Mesothelial cell of epicardium (in vitro differentiated cells): ENCODE results near the gene NRL. TPM values are rescaled to one million over a fixed set of nuclear protein-coding genes. Genes with fewer than 3 reads are reported as not detected.
"Not testable (repeated sequence)": the region's sequence is repeated elsewhere in the genome, so short reads cannot be mapped to it uniquely, and the experiment has no call there.

Experiments used
- DNase-seq, 2 experiments: peaks; one replicate each; pipeline ENCODE4 v3.0.0; 2021; ENCODE audit warnings: low spot score in 2 of 2; ENCODE audit not compliant: unreplicated experiment in 2 of 2
- H3K27ac Mint-ChIP-seq: 2 replicates; pipeline ENCODE4 v1.8.0; 2021; ENCODE audit warnings: mixed read lengths
- H3K27me3 Mint-ChIP-seq: 2 replicates; pipeline ENCODE4 v1.8.0; 2021; ENCODE audit warnings: low read depth, mixed read lengths
- H3K36me3 Mint-ChIP-seq: 2 replicates; pipeline ENCODE4 v1.8.0; 2021; ENCODE audit warnings: mixed read lengths
- H3K4me1 Mint-ChIP-seq: 2 replicates; pipeline ENCODE4 v1.8.0; 2021; ENCODE audit warnings: mixed read lengths
- H3K4me3 Mint-ChIP-seq: 2 replicates; pipeline ENCODE4 v1.8.0; 2021; ENCODE audit warnings: mild to moderate bottlenecking, moderate library complexity, mixed read lengths
- H3K9me3 Mint-ChIP-seq: 2 replicates; pipeline ENCODE4 v1.8.0; 2021; ENCODE audit warnings: mixed read lengths
- microRNA-seq: library from miRNA; unstranded; fragments of <30 nt; microRNA quantifications from one replicate; pipeline ENCODE4 v1.2.0, GENCODE V29; 2021; ENCODE audit warnings: inconsistent platforms, mixed read lengths
- total RNA-seq: library from RNA; stranded (reverse); gene quantifications from 3 replicates; pipeline ENCODE4 v1.2.1, GENCODE V29; 2021
- TF ChIP-seq, protein P1 (sequence below): fragments of 200-600 bp; sonication (generic); IDR thresholded peaks from one replicate; pipeline ENCODE4 v1.5.0; 2021; ENCODE audit warnings: antibody characterized with exemption; ENCODE audit not compliant: unreplicated experiment

Gene NRL
- total RNA-seq, 1 donor from 2014 or later, result 2.0 TPM

- H3K27me3 Mint-ChIP-seq, result peaks cover 2% of the 10 kb centered on the region
- TF ChIP-seq, protein P1, sequence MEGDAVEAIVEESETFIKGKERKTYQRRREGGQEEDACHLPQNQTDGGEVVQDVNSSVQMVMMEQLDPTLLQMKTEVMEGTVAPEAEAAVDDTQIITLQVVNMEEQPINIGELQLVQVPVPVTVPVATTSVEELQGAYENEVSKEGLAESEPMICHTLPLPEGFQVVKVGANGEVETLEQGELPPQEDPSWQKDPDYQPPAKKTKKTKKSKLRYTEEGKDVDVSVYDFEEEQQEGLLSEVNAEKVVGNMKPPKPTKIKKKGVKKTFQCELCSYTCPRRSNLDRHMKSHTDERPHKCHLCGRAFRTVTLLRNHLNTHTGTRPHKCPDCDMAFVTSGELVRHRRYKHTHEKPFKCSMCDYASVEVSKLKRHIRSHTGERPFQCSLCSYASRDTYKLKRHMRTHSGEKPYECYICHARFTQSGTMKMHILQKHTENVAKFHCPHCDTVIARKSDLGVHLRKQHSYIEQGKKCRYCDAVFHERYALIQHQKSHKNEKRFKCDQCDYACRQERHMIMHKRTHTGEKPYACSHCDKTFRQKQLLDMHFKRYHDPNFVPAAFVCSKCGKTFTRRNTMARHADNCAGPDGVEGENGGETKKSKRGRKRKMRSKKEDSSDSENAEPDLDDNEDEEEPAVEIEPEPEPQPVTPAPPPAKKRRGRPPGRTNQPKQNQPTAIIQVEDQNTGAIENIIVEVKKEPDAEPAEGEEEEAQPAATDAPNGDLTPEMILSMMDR, result no peak
- H3K4me3 Mint-ChIP-seq, result no peak overlapping the region
- H3K36me3 Mint-ChIP-seq, result no peaks in the 10 kb centered on the region
- no peak overlapping the region for H3K27ac Mint-ChIP-seq
- peaks cover 11% of the 10 kb centered on the region for H3K4me1 Mint-ChIP-seq
- no peak for DNase-seq
- H3K9me3 Mint-ChIP-seq, result peaks cover 16% of the 10 kb centered on the region
Measured at GRCh38 chr14:24032727-24033418, 81.9 kb downstream of the NRL start.

DNA sequence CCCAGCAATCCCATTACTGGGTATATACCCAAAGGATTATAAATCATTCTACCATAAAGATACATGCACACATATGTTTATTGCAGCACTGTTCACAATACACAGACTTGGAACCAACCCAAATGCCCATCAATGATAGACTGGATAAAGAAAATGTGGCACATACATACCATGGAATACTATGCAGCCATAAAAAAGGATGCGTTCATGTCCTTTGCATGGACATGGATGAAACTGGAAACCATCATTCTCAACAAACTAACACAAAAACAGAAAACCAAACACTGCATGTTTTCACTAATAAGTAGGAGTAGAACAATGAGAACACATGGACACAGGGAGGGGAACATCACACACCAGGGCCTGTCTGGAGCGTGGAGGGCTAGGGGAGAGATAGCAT, 83.4 kb downstream of the NRL start:
- H3K27me3 Mint-ChIP-seq, H3K4me3 Mint-ChIP-seq, DNase-seq, H3K27ac Mint-ChIP-seq, H3K4me1 Mint-ChIP-seq, H3K36me3 Mint-ChIP-seq: not testable (repeated sequence)
- peaks cover 24% of the 10 kb centered on the region for H3K9me3 Mint-ChIP-seq

- H3K27ac Mint-ChIP-seq, H3K36me3 Mint-ChIP-seq, H3K4me3 Mint-ChIP-seq, H3K4me1 Mint-ChIP-seq, DNase-seq, H3K27me3 Mint-ChIP-seq: not testable (repeated sequence)
- H3K9me3 Mint-ChIP-seq, result peaks cover 33% of the 10 kb centered on the region
Measured at GRCh38 chr14:24029687-24030086, 85.1 kb downstream of the NRL start.

Small RNA genes lying within 50 kb of the gene (microRNA-seq; reads per million reads assigned to microRNA genes)
- gene MIR7703, result not detected

Other genes starting within 250 kb of the NRL start
- 20.9 to 23.7 TPM (median 22.0 TPM) in 3 replicates for gene DHRS4, start 161.2 kb downstream of the NRL start, total RNA-seq
- gene DHRS4L2, start 126.0 kb downstream of the NRL start, total RNA-seq, result 19.1 to 23.2 TPM (median 22.5 TPM) in 3 replicates
- 1.1 to 1.6 TPM (median 1.4 TPM) in 3 replicates for gene CARMIL3, start 62.9 kb downstream of the NRL start, total RNA-seq
- gene CPNE6, start 43.4 kb downstream of the NRL start, total RNA-seq, result not detected in 3 replicates
- 18.9 to 22.2 TPM (median 20.6 TPM) in 3 replicates for gene PCK2, start 20.6 kb downstream of the NRL start, total RNA-seq
- 62.3 to 71.1 TPM (median 63.7 TPM) in 3 replicates for gene DCAF11, start 172 bp downstream of the NRL start, total RNA-seq
- gene FITM1, start 15.7 kb upstream of the NRL start, total RNA-seq, result 0.75 to 1.5 TPM (median 1.0 TPM) in 3 replicates
- 148 to 154 TPM (median 154 TPM) in 3 replicates for gene PSME1, start 21.2 kb upstream of the NRL start, total RNA-seq
- gene EMC9, start 26.6 kb upstream of the NRL start, total RNA-seq, result 17.7 to 21.3 TPM (median 21.2 TPM) in 3 replicates
- 143 to 149 TPM (median 148 TPM) in 3 replicates for gene PSME2, start 31.7 kb upstream of the NRL start, total RNA-seq
- gene RNF31, start 32.5 kb upstream of the NRL start, total RNA-seq, result 90.5 to 96.0 TPM (median 90.5 TPM) in 3 replicates
- gene IRF9, start 46.3 kb upstream of the NRL start, total RNA-seq, result 244 to 274 TPM (median 250 TPM) in 3 replicates
- gene REC8, start 57.1 kb upstream of the NRL start, total RNA-seq, result 465 to 486 TPM (median 484 TPM) in 3 replicates
- 38.4 to 43.2 TPM (median 39.3 TPM) in 3 replicates for gene IPO4, start 73.9 kb upstream of the NRL start, total RNA-seq
- gene TM9SF1, start 80.5 kb upstream of the NRL start, total RNA-seq, result 44.9 to 45.8 TPM (median 45.7 TPM) in 3 replicates
- gene TSSK4, start 90.7 kb upstream of the NRL start, total RNA-seq, result 0.29 to 0.49 TPM (median 0.31 TPM) in 3 replicates
- gene CHMP4A, start 98.5 kb upstream of the NRL start, total RNA-seq, result 38.4 to 48.0 TPM (median 44.7 TPM) in 3 replicates
- gene MDP1, start 101.1 kb upstream of the NRL start, total RNA-seq, result 18.0 to 18.4 TPM (median 18.3 TPM) in 3 replicates
- gene NEDD8, start 117.4 kb upstream of the NRL start, total RNA-seq, result 148 to 156 TPM (median 155 TPM) in 3 replicates
- gene GMPR2, start 118.0 kb upstream of the NRL start, total RNA-seq, result 72.5 to 78.7 TPM (median 74.1 TPM) in 3 replicates
- 49.1 to 55.2 TPM (median 51.1 TPM) in 3 replicates for gene TINF2, start 127.7 kb upstream of the NRL start, total RNA-seq
- 9.5 to 12.1 TPM (median 10.2 TPM) in 3 replicates for gene TGM1, start 148.2 kb upstream of the NRL start, total RNA-seq
- 28.7 to 34.5 TPM (median 31.2 TPM) in 3 replicates for gene RABGGTA, start 156.6 kb upstream of the NRL start, total RNA-seq
- 38.3 to 41.4 TPM (median 39.8 TPM) in 3 replicates for gene DHRS1, start 184.8 kb upstream of the NRL start, total RNA-seq
- gene NOP9, start 184.9 kb upstream of the NRL start, total RNA-seq, result 27.8 to 30.8 TPM (median 28.8 TPM) in 3 replicates
- gene CIDEB, start 193.0 kb upstream of the NRL start, total RNA-seq, result not detected in 3 replicates
- gene LTB4R2, start 195.2 kb upstream of the NRL start, total RNA-seq, result 13.0 to 14.9 TPM (median 14.8 TPM) in 3 replicates
- 10.7 to 11.8 TPM (median 11.1 TPM) in 3 replicates for gene LTB4R, start 196.6 kb upstream of the NRL start, total RNA-seq
- gene ADCY4, start 220.1 kb upstream of the NRL start, total RNA-seq, result 2.8 to 3.4 TPM (median 3.4 TPM) in 3 replicates
- gene RIPK3, start 225.0 kb upstream of the NRL start, total RNA-seq, result 1.9 to 2.2 TPM (median 2.0 TPM) in 3 replicates